ENCODE results near the gene GLIPR2.
"Not testable (repeated sequence)": the region's sequence is repeated elsewhere in the genome, so short reads cannot be mapped to it uniquely, and the experiment has no call there.

GLIPR2 gene

DNA sequence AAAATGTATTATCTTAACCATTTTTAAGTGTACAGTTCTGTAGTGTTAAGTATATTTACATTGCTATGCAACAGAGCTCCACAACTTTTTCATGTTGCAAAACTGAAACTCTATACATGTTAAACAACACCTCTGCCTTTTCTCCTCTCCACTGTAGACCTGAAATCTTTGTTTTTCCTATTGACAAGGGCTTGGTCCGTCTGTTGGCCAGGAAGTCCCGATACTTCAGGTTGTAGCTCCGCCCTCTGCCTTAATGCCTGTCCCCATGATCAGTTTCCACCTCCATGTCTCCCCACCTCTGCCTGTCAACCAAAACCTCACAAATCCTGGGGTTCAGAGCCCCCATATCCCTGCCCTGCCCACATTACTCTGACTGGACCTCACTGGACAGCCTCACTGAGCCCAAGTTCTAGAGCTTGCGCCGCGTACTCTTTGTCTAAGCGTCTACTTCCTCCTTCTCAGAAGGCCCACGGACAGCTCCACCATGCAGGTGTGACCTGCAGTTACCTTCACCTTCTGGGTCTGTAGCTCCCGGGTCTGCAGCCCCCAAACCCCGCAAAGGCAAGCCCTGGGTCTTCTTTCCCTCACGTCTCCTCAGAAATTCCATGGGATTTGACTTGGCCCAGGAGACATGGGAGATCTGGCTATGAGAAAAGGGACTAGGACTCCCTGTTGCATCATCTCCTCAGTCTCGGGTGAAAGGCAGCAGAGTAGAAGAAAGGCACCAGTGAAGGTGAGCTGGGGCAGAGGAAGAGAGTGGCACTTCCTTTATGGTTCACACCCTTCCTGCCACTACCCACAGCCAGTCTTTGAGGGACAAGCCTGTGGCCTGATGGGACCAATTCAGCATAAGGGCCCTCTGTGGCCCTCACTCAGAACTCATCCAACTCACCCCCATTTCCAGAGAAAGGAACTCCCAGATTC, 8.0 kb downstream of the GLIPR2 start:
- no peak for DNase-seq (ENCODE audit: low read depth)

DNA sequence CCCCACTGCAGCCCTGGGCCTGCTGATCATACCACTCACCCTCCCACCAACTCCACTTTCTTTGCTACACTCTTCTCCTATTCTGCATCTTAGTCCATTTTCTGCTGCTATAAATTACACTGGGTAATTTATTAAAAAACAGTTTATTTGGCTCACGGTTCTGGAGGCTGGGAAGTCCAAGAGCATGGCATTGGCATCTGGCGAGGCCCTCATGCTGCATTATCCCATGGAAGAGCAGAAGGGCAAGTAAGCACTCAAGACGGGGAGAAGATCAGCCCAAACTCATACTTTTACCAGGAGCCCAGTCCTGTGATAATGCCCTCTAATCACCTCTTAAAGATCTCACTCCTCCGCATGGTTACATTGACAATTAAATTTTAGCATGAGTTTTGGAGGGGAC, 9.4 kb downstream of the GLIPR2 start:
- no peak for DNase-seq (ENCODE audit: low read depth)

DNA sequence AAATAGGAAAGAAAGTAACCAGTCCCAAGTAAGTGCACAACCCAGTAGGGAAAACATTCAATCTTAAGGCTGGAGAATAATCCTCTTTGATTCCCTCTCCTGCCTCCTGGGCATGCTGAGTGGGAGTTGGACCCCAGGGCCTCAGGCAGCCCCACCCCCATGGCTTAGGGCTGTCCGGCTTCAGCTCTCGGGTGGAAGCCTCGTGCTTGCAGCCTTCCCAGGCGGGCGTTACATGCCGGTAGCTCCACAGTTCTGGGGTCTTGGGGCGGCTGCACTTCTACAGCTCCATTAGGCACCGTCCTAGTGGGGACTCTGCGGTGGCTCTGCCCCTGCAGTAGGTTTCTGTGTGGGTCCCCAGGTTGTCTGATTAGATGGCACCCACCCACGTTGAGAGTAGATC, 10.1 kb downstream of the GLIPR2 start:
- no peak for DNase-seq (ENCODE audit: low read depth)

DNA sequence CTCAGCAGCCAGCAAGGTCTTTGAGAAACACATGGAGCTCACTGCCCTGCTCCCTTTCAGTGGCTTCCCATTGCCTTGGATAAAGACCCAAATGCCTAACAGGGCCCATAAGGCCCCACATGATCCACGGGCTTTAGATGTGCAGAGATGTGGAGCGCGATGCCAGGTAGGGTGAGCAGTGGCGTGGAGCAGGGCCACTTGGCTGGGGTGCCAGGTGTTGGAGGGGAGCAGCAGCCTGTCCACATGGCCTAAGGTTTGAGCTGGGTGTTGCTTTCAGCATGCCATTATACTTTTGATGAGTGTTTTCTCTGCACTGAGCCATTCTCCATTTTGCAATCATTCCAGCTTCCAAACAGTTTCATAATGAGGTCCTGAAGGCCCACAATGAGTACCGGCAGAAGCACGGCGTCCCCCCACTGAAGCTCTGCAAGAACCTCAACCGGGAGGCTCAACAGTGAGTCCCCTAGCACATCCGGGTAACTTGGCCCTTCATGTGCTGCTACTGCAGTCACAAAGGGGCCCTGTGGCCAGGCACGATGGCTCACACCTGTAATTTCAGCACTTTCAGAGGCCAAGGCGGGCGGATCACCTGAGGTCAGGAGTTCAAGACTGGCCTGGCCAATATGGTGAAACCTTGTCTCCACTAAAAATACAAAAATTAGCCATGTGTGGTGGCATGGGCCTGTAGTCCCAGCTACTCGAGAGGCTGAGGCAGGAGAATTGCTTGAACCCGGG, 11.1 kb downstream of the GLIPR2 start:
- DNase-seq (ENCODE audit: low read depth), result no peak

DNA sequence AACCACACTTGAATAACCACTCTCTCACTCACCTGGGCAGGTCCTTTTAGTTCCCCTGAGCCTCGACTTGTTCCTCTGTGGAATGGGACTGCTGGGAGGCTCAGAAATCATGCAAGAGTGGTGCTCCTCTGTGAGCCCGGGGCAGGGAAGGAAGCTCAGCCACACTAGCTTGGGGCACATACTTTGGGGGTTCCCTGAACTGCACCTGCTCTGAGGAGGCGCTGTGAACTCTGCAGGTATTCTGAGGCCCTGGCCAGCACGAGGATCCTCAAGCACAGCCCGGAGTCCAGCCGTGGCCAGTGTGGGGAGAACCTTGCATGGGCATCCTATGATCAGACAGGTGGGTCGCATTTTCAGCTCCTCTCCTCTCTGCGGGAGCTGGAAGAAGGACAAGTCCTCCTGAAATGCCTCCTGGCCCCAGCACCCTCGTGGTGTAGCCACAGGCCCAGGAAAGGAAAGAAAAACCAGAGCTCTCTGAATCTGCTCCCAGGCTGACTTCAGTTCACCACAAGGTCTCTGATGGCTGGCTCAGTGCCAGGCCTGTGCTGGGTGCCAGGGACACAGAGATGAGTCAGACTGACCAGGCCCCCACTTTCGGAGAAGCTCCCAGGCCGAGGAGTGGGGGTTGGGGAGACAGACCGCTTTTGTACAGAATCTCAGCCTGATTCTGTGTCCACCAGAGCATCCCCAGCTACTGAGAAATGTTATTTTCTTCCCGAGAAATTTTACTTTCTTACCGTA, 11.9 kb downstream of the GLIPR2 start:
- peak; percentile 69 for DNase-seq (ENCODE audit: low read depth)

DNA sequence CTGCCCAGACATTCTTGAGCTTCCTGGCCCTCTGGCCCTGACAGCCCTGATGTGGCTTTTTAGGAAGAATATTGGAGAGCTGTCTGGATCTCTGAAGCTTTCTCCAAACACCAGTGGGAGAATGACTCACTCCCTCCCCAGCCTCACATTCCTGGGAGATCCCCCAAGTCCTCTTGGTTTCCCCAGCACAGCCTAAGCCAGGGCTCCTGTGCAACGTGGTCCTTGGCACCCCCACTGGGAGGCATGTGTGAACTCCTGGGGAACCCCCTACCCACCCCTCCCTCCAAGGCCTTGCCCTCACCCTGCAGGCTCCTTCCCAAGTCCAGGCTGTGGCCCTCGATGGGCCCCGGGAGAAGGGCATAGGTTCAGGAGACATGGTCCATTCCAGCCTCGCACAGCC, 12.7 kb downstream of the GLIPR2 start:
- DNase-seq (ENCODE audit: low read depth), result no peak

DNA sequence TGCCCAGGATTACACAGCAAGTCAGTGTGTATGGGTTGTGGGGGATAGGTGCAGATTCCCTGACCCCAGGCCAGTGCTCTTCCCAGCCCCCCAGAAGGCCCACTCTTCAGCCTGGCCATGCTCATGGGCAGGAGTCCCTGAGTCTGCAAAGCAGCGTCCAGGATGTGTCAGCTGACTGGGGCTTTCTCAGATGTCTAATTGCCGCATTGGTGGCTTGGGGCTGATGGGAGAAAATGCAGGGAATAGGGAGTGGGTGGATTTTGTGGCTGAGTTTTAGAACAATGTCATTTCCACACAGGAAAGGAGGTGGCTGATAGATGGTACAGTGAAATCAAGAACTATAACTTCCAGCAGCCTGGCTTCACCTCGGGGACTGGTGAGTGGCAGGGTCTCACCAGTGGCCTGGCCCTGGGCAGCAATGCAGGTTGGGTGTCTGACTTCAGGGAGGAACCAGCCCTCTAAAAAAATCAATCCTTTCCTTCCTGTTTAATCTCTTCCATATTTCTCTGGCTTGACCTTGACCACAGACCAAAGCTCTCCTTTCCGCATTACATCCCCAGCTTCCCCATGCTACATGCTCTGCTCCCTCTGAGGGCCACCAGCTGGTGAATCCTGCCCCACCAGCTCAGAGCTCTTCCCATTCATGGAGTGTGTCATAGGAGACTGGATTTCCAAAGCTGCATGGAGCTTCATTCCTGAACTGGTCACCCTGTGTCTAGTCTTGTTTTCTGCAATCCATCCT, 14.2 kb downstream of the GLIPR2 start:
- no peak for DNase-seq (ENCODE audit: low read depth)

DNA sequence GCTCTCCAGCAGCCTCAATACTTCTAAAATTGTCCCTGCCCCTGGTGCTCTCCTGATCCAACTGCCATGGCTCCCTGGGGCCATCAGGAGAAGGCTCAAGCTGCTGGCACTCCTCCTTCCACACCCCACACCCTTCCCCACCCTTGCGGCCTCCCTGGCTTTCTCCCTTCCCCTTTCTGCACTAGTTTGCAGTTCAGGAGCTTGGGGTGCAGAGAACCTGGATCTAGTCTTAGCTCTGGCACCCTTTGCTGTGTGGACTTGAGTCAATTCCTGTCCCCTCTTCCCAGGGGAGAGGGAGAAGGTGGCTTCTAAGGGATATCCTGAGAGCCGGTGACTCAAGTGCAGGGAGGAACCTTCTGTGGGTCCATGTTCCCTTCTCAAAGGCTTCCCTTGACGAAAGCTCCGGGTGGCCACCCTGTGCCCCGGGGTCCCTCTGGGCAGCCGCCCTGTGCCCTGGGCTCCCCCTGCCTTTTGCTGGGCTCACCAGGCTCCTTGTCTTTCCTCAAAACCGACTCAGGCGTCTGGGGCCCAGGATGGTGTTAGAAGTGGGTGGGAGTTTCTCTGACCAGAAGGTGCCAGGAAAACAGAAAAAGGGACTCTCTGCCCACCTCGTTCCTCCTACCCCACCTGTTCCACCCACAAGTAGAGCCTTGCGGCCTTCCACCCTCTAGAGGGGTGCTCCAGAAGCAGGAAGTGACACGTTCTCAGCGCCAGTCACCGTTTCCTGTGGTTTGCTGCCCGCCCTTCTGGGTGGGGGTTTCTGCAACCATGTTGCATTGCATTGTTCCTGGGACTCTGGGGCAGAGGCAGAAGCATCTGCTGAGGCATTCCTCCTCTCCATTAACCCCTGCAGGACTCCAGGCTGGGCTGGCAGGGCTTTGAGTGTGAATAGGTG, 15.0 kb downstream of the GLIPR2 start:
- DNase-seq (ENCODE audit: low read depth), result peak; percentile 88

DNA sequence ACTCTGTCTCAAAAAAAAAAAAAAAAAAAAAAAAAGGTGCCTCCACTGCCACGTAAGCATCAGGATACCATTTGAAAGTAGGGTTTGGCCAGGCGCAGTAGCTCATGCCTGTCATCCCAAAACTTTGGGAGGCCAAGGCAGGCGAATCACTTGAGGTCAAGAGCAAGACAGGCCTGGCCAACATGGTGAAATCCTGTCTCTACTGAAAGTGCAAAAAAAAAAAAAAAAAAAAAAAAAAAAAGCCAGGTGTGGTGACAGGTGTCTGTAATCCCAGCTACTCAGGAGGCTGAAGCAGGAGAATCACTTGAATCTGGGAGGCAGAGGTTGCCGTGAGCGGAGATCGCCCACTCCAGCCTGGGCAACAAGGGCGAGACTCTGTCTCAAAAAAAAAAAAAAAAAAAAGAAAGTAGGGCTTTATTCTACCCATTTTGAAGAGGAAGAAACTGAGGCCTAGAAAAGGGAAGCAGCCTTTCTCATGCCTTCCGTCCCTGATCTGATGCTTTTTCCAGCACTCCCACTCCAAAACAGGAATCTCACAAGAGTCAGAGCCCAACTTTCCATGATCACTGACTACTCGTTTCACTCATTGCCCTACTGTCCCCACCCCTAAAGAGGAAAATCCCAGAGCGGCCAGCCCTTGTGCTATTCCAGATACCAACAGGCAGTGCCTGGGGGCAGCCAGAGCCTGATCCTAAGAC, 16.4 kb downstream of the GLIPR2 start:
- DNase-seq (ENCODE audit: low read depth), result no peak

DNA sequence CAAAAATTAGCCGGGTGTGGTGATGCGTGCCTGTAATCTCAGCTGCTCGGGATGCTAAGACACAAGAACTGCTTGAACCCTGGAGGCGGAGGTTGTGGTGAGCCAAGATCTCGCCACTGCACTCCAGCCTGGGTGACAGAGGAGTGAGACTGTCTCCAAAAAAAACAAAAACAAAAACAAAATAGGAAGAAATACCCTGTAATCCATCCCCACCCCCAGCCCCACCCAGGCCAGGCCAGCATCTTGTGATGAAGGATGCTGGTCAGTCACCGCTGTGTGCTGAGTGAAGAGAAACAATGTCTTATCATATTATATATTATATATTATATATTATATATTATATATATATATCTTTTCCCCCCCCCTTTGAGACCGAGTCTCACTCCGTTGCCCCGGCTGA, 17.2 kb downstream of the GLIPR2 start:
- DNase-seq (ENCODE audit: low read depth), result no peak

DNA sequence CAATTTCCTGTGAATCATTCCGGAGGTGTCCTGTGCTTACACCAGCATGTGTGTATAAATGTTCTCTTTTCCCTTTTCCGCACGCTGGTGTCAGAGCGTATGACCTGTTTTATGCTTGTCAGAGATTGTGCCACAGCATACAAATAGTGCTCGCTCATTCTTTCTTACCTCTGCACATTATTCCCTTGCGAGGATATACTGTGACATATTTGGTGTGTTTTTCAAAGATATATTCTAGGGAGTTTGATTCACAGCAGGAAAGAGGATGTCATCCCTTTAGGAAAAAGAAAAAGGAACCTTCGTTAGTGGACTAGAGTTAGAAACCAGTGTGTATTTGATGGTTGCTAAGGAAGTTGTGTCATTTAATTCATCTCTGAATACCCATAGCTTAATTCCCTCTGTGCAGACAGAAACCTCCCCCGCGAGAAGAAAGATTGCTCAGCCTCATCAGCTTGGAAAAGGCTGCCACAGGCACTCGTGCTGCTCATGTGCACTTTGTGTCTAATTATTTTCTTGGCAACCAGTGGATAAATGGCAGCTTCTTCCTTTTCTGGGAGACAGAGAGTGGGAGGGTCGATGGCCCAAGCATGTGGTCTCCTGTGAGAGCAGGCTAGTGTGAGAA, 17.9 kb downstream of the GLIPR2 start:
- DNase-seq (ENCODE audit: low read depth), result no peak

DNA sequence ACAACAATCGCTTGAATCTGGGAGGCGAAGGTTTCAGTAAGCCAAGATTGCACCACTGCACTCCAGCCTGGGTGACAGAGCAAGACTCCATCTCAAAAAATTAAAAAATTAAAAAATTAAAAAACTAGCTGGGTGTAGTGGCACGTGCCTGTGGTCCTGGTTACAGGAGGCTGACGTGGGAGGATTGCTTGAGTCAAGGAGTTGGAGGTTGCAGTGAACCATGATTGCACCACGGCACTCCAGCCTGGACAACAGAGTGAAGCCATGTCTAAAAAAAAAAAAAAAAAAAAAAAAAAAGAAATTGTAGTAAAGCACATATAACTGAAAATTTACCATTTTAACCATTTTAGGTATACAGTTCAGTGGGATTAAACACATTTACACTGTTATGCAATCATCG, 19.6 kb downstream of the GLIPR2 start:
- DNase-seq (ENCODE audit: low read depth), result no peak

DNA sequence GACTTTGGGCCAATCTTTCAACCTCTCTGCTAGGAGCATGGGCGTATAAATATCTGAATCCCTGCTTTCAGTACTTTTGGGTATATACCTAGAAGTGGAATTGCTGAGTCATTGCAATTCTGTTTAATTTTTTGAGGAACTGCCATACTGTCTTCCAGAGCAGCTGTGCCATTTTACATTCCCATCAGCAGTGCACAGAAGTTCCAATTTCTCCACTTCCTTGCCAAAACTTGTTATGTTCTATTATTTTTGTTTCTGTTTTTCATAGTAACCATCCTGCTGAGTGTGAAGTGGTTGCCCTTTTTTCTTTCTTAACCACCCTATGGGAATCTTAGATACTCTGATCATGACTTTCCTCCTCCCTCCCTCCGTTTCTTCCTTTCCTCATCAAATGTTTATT, 21.6 kb downstream of the GLIPR2 start:
- no peak for DNase-seq (ENCODE audit: low read depth)

DNA sequence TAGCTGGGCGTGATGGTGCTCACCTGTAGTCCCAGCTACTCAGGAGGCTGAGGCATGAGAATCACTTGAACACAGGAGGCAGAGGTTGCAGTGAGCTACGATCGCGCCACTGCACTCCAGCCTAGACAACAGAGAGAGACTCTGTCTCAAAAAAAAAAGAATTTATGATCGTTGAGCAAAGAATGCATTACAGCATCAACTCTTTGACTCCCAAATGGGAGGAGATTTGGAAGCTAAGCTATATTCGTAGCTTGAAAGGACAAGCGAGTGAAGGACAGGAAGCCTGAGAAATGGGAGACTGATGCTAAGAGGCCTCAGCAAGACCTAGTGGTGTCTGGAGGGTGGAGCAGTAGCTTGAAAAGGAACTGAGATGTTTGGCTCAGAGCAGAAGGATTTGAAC, 22.4 kb downstream of the GLIPR2 start:
- DNase-seq (ENCODE audit: low read depth), result no peak

DNA sequence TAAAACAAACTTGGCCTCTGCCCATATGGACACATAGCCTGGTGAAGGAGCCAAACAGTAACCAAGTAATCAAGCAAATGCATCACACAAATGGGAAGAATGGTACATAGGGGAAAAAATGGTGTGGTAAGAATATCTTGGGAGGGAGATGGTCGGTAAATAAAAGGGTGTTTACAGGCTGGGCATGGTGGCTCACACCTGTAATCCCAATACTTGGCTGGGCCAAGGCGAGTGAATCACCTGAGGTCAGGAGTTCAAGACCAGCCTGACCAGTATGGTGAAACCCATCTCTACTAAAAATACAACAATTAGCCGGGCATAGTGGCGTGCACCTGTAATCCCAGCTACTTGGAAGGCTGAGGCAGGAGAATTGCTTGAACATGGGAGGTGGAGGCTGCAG, 23.0 kb downstream of the GLIPR2 start:
- DNase-seq (ENCODE audit: low read depth), result not testable (repeated sequence)

DNA sequence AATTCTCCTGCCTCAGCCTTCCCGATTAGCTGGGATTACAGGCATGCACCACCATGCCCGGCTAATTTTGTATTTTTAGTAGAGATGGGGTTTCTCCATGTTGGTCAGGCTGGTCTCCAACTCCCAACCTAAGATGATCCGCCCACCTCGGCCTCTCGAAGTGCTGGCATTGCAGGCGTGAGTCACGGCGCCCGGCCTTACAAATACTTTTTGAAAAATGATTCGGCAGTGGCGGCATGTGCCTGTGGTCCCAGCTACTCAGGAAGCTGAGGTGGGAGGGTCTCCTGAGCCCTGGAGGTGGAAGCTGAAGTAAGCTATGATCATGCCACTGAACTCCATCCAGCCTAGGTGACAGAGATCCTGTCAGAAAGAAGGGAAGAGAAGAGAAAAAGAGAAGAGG, 23.6 kb downstream of the GLIPR2 start:
- not testable (repeated sequence) for DNase-seq (ENCODE audit: low read depth)

DNA sequence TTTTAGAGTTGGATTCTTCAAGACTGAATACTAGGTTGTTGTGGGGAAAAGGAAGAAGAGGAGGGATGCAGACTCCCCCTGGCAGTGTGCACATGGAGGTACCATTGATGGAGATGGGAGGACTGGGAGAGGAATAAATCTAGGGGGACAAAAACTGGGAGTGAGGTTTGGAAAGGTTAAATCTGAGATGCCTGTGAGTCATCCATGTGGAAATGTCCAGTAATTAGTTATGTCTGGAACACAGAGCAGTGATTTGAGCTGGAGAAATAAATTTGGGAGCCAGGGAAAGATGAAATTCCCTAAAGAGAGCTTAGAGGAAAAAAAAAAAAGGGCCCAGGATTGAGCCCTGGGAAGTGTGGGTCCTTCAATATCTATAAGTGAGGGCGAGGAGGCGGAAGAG, 24.7 kb downstream of the GLIPR2 start:
- no peak for DNase-seq (ENCODE audit: low read depth)

DNA sequence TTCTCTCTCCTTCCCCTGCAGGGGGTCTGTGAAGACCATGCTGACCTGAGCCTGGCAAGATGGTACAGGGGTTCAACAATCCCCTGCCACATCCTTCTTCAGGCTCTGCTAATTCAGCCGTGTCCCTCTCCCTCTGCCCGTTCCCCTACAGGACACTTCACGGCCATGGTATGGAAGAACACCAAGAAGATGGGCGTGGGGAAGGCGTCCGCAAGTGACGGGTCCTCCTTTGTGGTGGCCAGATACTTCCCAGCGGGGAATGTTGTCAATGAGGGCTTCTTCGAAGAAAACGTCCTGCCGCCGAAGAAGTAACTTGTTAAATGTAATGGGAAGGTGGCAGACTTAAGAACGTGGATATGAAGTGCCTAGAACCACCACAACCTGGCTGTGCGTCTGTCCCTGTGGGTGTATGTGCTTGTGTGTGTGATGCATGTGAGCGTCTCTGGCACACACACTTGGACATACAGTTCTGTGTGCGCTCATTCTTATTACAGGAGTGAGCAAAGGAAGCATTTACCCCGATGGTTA, 25.7 kb downstream of the GLIPR2 start:
- no peak for DNase-seq (ENCODE audit: low read depth)

DNA sequence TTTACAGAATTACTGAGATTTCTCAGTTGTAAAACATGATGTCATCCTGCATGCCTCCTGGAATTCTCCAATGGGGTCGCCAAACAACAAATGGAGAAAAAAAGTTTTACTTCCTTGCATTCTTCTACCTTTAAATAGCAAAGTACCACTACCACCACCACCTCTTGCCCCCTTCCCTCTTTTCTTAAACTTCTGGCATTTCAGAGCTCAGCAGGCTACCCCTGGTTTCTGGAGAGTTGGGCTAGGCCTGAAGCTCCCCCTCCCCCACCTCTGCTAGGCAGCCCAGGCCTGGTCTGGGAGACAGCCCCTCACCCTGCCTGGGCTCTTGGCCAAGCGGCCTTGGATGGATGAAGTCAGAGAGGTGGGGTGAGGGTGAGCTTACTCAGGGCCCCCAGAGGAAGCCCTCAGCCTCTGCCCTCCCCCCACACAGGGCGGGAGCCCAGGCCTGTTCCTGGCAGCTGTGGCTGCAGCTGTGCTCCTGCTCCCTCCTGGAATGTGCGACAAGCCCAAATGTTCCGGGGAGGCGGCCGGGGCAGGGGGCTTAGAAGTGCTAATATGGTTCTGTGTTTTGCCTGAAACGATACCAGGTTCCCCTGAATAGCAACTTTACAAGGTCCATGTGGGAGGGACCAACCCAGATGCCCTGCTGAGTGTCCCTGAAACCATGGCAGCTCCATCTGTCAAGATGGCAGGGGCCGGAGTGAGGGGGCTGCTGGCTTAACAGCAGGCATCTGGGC, 26.7 kb downstream of the GLIPR2 start:
- no peak for DNase-seq (ENCODE audit: low read depth)

All from activated gamma-delta T cell treated with anti-CD3 and anti-CD28 coated beads, Interleukin-2, amount 50 U/mL, for 16 hours (primary cell).